Measurements from ENCODE around the gene WNK2. TPM values are rescaled to one million over a fixed set of nuclear protein-coding genes. Genes with fewer than 3 reads are reported as not detected.

WNK2 gene
- total RNA-seq, 1 experiment from 2014 or later: 69.4 TPM

- Histone ChIP-seq H2BK12ac (ENCODE audit: insufficient read length, low read depth, low read length) (no peak overlapping the region), H3K9me3 (ENCODE audit: control insufficient read depth, low read depth, low read length) (no peaks in the 10 kb centered on the region)
Measured at GRCh38 chr9:93149361-93149760, 34.6 kb upstream of the WNK2 start.

More at GRCh38 chr9:93149361-93149760, 34.6 kb upstream of the WNK2 start:
- Histone ChIP-seq H3K27me3 (ENCODE audit: insufficient read depth, low read length) (no peaks in the 10 kb centered on the region), H3K14ac (ENCODE audit: insufficient read depth, low read length) (no peak overlapping the region), H4K91ac (ENCODE audit: insufficient read length, low read depth, low read length) (no peak overlapping the region), H2BK120ac (ENCODE audit: low read depth, low read length, poor library complexity, severe bottlenecking) (no peak overlapping the region), H3K23me2 (ENCODE audit: insufficient read length, low read depth, low read length, poor library complexity, severe bottlenecking) (no peaks in the 10 kb centered on the region), H2BK5ac (ENCODE audit: insufficient read length, low read length) (no peak overlapping the region), H4K20me1 (ENCODE audit: control insufficient read depth, insufficient read depth, insufficient read length) (no peaks in the 10 kb centered on the region), H2AK5ac (ENCODE audit: insufficient read length, low read length) (no peak overlapping the region), H3T11ph (ENCODE audit: low read length) (no peak overlapping the region), H3K79me1 (ENCODE audit: insufficient read depth, low read depth, low read length, poor library complexity, severe bottlenecking) (no peaks in the 10 kb centered on the region), H2BK20ac (ENCODE audit: low read depth, low read length, poor library complexity, severe bottlenecking) (no peak overlapping the region), H3K23ac (ENCODE audit: insufficient read length, low read depth, low read length) (no peak overlapping the region), H4K8ac (replicated peaks; ENCODE audit: insufficient read length, low read depth, low read length) (no peak overlapping the region), H3K18ac (ENCODE audit: insufficient read length, low read depth, low read length) (no peak overlapping the region), H3K56ac (ENCODE audit: insufficient read length, low read depth, low read length) (no peak overlapping the region), H3K79me2 (ENCODE audit: insufficient read depth, low read length) (no peaks in the 10 kb centered on the region), H3K4me1 (ENCODE audit: insufficient read depth, low read length) (no peaks in the 10 kb centered on the region), H2AFZ (ENCODE audit: low read length) (no peak overlapping the region), H2BK15ac (ENCODE audit: low read depth, low read length) (no peak overlapping the region), H3K27ac (ENCODE audit: insufficient read length, low read depth, low read length) (no peak overlapping the region), H3K4ac (ENCODE audit: low read depth, low read length) (no peak overlapping the region), H3K9ac (ENCODE audit: extremely low read depth, insufficient read length, low read length) (no peak overlapping the region), H3K4me2 (ENCODE audit: insufficient read depth, insufficient read length, low read length) (no peak overlapping the region), H4K5ac (ENCODE audit: insufficient read length, low read depth, low read length) (no peak overlapping the region)
- no peak for TF ChIP-seq CTCF (conservative IDR thresholded peaks at IDR 0.05)
- Mint-ChIP-seq H3K9me3 (peaks cover 0 to 3% of the 10 kb centered on the region in 2 experiments; a peak in 1 of 5 replicates), H3K27ac (no peak overlapping the region), H3K27me3 (ENCODE audit: low read depth) (peaks cover 2% of the 10 kb centered on the region; the same call in 1 of the 2 replicates), H3K36me3 (ENCODE audit: insufficient read depth in 1 of 3, low read depth in 3 of 3) (no peaks in the 10 kb centered on the region; a peak in 1 of 7 replicates), H3K4me3 (no peak overlapping the region), H3K4me1 (peaks cover 2% of the 10 kb centered on the region in 2 experiments)
- no CpG with 5 or more reads among the region's 1 CpG for WGBS (ENCODE audit: extremely low coverage, insufficient read length, low lambda C conversion rate)
- DNase-seq: no peak

Measured in H9 (cell line).